HG02623 (cell line): Measurements from ENCODE around the gene ZMYND8.
A peak's percentile ranks its signal among the peaks of the same experiment; 100 is the strongest.
"Not testable (repeated sequence)": the region's sequence is repeated elsewhere in the genome, so short reads cannot be mapped to it uniquely, and the experiment has no call there.

ENCODE experiments used
- ATAC-seq: cut with Tn5 transposase; IDR thresholded peaks from one replicate; pipeline ENCODE4 v1.9.1; 2021; ENCODE audit warnings: moderate library complexity; ENCODE audit not compliant: unreplicated experiment

ZMYND8 gene

GRCh38 chr20:47290666-47291430 is 65.7 kb downstream of the ZMYND8 start:
- ATAC-seq, result no peak

GRCh38 chr20:47290008-47290407 is 66.5 kb downstream of the ZMYND8 start:
- ATAC-seq, result no peak

GRCh38 chr20:47289096-47289495 is 67.4 kb downstream of the ZMYND8 start:
- ATAC-seq, result no peak

GRCh38 chr20:47288530-47288929 is 68.0 kb downstream of the ZMYND8 start:
- not testable (repeated sequence) for ATAC-seq

- no peak for ATAC-seq
Measured at GRCh38 chr20:47287609-47288144, 68.8 kb downstream of the ZMYND8 start.

GRCh38 chr20:47286681-47287080 is 69.8 kb downstream of the ZMYND8 start:
- no peak for ATAC-seq

GRCh38 chr20:47285189-47285588 is 71.3 kb downstream of the ZMYND8 start:
- ATAC-seq, result no peak

- ATAC-seq, result no peak
Measured at GRCh38 chr20:47284373-47284772, 72.1 kb downstream of the ZMYND8 start.

- no peak for ATAC-seq
Measured at GRCh38 chr20:47283411-47283810, 73.1 kb downstream of the ZMYND8 start.

- no peak for ATAC-seq
Measured at GRCh38 chr20:47282864-47283263, 73.6 kb downstream of the ZMYND8 start.

GRCh38 chr20:47281376-47281775 is 75.1 kb downstream of the ZMYND8 start:
- no peak for ATAC-seq

- no peak for ATAC-seq
Measured at GRCh38 chr20:47280668-47281067, 75.8 kb downstream of the ZMYND8 start.

GRCh38 chr20:47280228-47280627 is 76.3 kb downstream of the ZMYND8 start:
- ATAC-seq, result no peak

GRCh38 chr20:47278907-47279348 is 77.6 kb downstream of the ZMYND8 start:
- ATAC-seq, result no peak

GRCh38 chr20:47277535-47277872 is 79.0 kb downstream of the ZMYND8 start:
- not testable (repeated sequence) for ATAC-seq

- ATAC-seq, result no peak
Measured at GRCh38 chr20:47276851-47277534, 79.5 kb downstream of the ZMYND8 start.

- no peak for ATAC-seq
Measured at GRCh38 chr20:47276251-47276650, 80.2 kb downstream of the ZMYND8 start.

- no peak for ATAC-seq
Measured at GRCh38 chr20:47275548-47275947, 81.0 kb downstream of the ZMYND8 start.

GRCh38 chr20:47274401-47275108 is 81.9 kb downstream of the ZMYND8 start:
- ATAC-seq, result peak; percentile 85

GRCh38 chr20:47273591-47274235 is 82.8 kb downstream of the ZMYND8 start:
- no peak for ATAC-seq
